Stimulated activated CD4-positive, alpha-beta T cell treated with anti-CD3 and anti-CD28 coated beads, Interleukin-4, amount 100 ng/mL, for 1 hour (primary cell): Measurements from ENCODE around the gene OR6C2.
"Not testable (repeated sequence)": the region's sequence is repeated elsewhere in the genome, so short reads cannot be mapped to it uniquely, and the experiment has no call there.

Source experiments
- DNase-seq: peaks from one replicate; pipeline ENCODE4 v3.0.0-alpha.2; 2020

The OR6C2 gene

GRCh38 chr12:55443776-55444175 lies at the start of gene OR6C2:
Gene OR6C2, plus strand, starts transcription at chr12:55444076. Its CDS starts 8,138 bp downstream, at chr12:55452214.
- DNase-seq, result no peak

- DNase-seq, result no peak
These were observed 47.5 kb upstream of the OR6C2 start for GRCh38 chr12:55396326-55396725.

- no peak for DNase-seq
These were observed 43.6 kb upstream of the OR6C2 start, which contains the start of gene OR6C65 for GRCh38 chr12:55400229-55400628. Gene OR6C65, plus strand, starts transcription at chr12:55400529. Its CDS starts 0 bp downstream, at chr12:55400529.

- DNase-seq, result no peak
These were observed 36.0 kb upstream of the OR6C2 start for GRCh38 chr12:55407866-55408265.

- DNase-seq, result not testable (repeated sequence)
These were observed 34.7 kb upstream of the OR6C2 start for GRCh38 chr12:55409133-55409532.

GRCh38 chr12:55412138-55412537 lies 31.7 kb upstream of the OR6C2 start:
- not testable (repeated sequence) for DNase-seq

- DNase-seq, result not testable (repeated sequence)
These were observed 30.1 kb upstream of the OR6C2 start for GRCh38 chr12:55413498-55414388.

DNA sequence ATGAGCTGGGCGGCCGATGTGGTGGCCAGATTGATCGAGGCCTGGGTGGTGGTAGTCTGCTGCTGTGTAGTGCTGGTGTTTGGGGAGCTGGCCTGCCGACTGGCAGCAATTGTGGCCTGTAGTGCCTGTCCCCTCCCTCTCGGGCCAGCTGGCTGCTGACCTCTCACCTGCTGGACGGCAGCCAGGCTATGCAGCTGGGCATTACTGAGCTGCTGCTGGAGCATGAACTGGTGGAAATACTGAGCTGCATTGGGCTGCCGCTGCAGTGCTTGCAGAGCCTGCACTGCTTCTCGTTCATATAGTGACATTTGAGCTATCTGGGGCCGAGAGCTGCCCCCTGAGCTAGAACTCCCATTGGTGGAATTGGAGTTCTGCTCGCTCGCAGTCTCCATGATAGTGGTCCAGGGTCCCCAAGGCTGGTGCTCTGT lies 29.5 kb upstream of the OR6C2 start:
- not testable (repeated sequence) for DNase-seq

DNA sequence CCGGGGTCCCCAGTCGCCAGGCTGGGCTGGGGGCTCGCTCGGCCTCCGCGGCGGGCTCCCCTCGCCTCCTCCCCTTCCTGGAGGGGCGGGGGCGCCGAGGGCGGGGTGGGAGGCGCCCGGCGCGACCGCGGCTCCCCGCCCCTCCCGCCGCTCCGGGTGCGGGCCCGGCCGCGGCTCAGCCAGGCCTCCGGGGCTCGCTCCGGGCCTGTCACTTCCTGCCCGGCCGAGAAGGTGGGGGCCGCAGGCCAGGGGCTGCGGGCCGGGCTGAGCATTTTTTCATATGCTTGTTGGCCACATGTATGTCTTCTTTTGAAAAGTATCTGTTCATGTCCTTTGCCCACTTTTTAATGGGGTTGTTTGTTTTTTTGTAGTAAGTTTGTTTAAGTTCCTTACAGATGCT lies 29.0 kb upstream of the OR6C2 start:
- not testable (repeated sequence) for DNase-seq

DNA sequence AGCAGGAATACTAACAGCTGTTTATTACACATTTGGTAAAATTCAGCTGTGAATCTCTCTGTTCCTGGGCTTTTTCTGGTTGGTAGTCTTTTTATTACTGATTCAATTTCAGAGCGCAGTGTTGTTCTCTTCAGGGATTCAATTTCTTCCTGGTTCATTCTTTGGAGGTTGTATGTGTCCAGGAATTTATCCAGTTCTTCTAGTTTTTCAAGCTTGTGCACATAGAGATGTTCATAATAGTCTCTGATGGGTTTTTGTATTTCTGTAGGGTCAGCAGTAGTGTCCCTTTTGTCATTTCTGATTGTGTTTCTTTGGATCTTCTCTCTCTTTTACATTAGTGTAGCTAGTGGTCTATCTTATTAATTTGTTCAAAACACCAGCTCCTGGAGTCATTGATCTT lies 26.9 kb upstream of the OR6C2 start:
- no peak for DNase-seq

GRCh38 chr12:55420307-55420962 lies 23.4 kb upstream of the OR6C2 start:
- DNase-seq, result no peak

DNA sequence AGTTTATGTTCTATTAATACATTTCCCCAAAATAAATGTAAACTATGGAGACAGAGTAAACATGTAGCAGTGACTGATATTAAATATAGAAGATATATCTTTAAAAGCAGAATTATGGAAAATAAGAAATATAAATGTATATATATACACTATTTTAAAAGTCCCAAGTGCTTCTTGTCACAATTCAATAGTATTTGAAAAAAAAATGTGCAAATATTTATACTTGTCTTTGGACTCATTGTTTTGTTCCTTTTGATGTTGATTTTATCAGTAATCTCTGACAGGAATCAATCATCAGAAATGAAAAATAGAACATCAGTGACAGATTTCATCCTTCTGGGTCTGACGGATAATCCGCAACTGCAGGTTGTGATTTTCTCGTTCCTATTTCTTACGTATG lies 17.9 kb upstream of the OR6C2 start, which contains the start of gene OR6C76:
TSS of gene OR6C76 (plus strand) at position 301 of the 400 bp plus-strand sequence. CDS start at position 301, 0 bp downstream.
- no peak for DNase-seq

DNA sequence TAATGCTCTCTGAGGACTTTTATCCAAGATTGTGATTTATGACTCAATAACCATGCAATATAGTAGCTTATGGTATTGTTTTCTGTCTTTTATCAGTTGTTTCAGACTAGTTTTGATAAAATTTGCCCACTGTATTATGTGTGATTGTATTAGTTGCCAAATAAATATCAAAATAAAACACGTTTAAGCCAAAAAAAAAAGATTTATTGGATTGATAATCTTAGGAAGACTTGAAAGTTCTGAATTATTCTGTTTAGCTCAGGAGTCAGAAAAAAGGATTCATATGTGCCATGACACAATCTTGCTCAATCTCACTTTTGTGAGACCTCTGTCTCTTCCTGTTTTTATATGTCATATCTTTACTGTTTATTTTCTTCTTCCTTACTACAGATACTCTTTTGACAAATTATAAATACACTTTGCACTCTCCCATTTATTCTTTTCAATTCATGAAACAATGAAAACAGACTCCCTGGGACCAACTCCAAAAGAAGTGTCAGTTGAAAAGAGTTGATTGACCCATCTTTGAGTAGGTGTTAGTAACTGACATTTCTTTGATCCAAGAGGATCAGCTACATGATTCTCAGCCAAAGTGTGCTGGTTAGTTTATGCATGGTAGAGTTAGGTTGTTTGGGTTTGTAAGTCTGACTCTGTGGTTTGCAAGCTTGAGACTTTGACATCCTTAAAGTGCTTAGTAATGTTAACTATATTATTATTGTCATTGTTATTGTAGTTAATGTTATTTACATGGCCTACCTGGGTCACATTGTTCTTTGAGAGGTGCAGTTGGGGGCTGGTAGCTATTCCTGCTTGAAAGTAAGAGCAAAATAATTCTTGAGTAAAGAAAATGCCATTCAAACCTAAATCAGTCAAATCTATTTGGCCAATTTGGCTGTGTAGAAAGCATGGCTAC lies 15.3 kb upstream of the OR6C2 start:
- no peak for DNase-seq

DNA sequence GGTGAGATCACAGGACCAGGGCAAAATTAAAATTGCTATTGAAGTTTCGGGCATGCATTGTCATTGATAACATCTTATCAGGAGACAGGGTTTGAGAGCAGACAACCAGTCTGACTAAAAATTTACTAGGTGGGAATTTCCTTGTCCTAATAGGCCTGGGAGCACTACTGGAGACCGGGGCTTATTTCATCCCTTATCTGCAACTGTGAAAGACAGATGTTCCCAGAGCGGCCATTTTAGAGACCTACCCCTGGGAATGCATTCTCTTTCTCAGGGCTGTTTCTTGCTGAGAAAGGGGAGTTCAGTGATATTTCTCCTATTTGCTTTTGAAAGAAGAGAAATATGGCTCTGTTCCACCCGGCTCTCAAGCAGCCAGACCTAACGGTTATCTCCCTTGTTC lies 2.6 kb upstream of the OR6C2 start:
- not testable (repeated sequence) for DNase-seq

DNA sequence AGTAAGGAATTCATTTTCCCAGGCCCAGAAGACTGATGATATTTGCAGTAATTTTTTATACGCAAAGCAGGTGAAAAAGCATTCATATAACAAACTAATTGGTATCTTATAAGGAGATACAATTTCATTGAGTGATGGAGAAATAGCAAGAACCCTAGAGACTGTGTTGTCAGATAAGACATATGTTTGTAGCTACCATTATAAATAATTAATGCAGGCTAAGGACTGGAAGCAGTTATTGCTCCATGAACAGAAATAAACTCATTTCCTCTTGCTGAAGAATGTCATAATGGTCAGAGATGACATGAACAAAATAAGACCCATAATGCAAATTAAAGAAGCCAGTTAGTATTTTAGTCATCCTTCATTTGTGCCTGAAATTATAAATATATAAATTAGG lies 1.5 kb downstream of the OR6C2 start:
- no peak for DNase-seq

DNA sequence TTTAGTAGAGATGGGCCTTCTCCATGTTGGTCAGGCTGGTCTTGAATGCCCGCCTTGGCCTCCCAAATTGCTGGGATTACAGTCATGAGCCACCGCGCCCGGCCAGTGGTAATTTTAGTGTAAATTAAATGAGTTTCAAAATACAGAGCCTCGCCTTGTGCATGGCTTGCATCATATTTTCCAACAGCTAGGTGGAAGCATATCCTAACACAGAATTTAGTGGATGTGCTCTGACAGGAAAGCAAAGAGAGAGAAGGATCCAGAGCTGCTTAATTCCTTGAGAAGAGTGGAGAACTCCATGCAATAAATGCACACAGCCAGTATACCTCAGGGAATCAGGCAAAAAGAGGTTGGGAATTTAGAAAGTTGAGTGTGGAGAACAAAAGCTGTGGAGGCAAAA lies 2.5 kb downstream of the OR6C2 start:
- no peak for DNase-seq

- no peak for DNase-seq
These were observed 4.9 kb downstream of the OR6C2 start for GRCh38 chr12:55448825-55449224.

DNA sequence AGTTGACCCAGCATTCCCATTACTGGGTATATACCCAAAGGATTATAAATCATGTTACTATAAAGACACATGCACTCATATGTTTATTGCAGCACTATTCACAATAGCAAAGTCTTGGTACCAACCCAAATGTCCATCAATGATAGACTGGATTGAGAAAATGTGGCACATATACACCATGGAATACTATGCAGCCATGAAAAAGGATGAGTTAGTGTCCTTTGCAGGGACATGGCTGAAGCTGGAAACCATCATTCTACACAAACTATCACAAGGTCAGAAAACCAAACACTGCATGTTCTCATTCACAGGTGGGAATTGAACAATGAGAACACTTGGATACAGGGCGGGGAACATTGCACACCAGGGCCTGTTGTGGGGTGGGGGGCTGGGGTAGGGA lies 21.1 kb downstream of the OR6C2 start:
- not testable (repeated sequence) for DNase-seq

- no peak for DNase-seq
These were observed 24.0 kb downstream of the OR6C2 start for GRCh38 chr12:55467836-55468235.

DNA sequence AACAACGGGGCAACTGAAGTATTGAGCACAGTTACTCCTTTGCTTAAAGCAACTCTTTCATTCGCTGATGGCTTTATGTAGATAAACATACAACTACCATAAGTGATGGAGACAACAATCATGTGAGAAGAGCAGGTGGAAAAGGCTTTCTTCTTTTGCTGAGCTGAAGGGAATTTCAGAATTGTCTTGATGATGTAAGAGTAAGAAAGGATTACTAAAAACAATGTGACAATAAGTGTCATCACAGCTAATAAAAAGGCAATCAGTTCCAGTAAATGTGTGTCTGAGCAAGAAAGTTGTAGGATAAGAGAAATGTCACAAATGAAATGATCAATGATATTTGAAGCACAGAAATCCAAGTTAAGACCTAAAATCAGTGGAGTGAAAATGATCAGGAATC lies 25.4 kb downstream of the OR6C2 start:
- DNase-seq, result no peak

DNA sequence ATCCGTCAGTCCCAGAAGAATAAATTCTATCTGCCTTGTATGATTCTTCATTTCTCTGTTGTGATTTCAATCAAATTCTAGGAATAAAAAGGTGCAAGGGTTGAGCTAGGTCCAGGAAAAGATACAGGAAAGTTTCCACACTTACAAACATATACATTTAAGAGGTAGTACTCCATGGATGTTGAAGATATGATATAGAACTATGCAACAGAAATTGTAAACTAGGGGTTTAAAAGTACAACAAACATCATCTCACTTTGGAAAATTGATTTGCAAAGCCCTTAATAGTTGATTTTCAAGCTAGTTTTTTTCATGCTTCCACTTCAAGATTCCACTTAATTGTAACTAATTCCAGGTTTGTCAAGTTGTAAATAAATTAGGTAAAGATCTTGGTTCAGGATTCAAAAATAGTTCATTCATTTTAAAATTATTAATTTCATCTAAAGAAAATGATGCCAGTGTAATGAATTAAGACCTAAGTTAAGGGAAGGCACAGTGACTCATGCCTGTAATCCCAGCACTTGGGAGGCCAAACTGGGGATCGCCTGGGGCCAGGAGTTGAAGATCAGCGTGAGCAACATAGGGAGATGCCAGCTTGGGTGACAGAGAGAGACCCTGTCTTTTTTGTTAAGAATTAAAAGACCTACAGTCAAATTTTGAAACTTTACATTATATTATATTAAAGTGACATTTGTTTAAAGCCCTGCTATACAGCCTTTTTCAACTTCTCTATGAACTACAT lies 26.4 kb downstream of the OR6C2 start, which contains the start of gene OR6C70:
TSS of gene OR6C70 (minus strand) at position 51 of the 742 bp plus-strand sequence. CDS start at position 51, 0 bp downstream.
- no peak for DNase-seq

- DNase-seq, result no peak
These were observed 28.4 kb downstream of the OR6C2 start for GRCh38 chr12:55472264-55472663.
